NCI-H187 treated with DMSO at 0.1 percent for 48 hours (cell line): ENCODE data around the gene PIGV.
"Not testable (repeated sequence)": the region's sequence is repeated elsewhere in the genome, so short reads cannot be mapped to it uniquely, and the experiment has no call there.

ENCODE experiments used
- DNase-seq: peaks from one replicate; lab custom pipeline; 2025; lab: John Stamatoyannopoulos, UW

The PIGV gene

DNA sequence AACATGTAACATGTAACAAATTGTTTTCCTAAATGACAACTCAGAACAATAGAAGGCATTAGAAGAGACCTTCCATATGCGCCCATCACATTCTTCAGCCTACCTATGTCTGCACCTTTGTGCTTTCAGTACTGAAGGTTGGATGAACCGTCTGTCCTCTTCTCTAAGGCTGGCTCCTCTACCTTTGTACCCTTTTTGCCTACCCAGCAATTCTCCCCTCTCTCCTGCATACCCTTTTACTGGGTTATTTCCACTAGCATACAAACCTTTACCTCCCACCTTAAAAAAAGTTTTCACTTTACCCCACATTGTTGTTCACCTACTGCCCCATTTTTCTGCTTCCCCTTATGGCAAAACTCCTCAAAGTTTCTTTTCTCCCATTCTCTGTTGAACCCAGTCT is 5.2 kb downstream of the PIGV start:
- no peak for DNase-seq

DNA sequence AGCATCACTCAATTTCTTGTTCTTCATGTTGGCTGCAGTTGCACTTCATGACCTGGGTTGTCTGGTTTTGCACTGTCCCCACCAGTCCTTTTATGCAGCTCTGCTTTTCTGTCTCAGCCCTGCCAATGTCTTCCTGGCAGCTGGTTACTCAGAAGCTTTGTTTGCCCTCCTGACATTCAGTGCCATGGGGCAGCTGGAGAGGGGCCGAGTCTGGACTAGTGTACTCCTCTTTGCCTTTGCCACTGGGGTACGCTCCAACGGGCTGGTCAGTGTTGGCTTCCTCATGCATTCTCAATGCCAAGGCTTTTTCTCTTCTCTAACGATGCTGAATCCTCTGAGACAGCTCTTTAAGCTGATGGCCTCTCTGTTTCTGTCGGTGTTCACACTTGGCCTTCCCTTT is 6.6 kb downstream of the PIGV start:
- DNase-seq, result no peak

DNA sequence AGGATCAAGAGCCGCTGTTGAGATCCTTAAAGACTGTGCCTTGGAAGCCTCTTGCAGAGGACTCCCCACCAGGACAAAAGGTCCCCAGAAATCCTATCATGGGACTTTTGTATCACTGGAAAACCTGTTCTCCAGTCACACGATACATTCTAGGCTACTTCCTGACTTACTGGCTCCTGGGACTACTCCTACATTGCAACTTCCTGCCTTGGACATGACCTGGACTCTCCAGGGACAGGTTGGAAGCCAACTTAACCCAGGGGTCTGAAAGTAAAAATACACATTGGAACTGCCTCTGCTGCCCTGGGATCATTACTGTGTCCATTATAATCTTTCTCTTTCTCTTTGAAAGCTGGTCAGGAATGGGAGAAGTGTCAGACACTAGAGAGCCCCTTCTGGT is 9.9 kb downstream of the PIGV start:
- no peak for DNase-seq

DNA sequence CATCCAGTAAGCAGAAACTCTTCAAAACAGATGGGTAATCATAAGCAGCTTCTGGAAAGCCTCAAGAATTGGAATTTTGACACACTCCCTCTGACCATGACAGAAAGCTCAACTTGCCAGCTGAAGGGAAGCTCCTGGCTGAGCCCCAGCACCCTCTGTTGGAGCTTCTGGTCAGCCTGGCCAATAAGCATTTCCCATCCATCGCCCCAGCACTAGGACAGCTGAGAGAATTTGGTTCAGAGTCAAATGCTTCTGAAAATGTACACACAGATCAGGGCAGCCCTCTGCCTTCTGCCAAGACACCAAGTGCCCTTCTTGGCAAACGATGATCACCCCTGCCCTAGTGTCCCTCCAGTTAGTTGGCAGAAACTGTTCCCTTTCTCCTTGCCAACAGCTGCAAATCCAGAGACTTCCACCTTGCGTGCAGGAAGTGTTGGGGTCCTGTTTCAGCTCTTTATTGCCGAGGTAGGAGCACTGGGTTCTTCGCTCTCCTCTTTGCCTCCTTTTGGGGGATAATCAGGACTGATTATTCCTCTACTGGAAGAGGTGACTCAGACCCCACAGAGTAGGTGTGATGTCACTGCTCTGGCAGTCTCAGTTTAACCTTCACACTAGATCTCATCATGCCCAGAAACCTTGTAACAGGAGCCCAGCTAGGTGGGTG is 11.9 kb downstream of the PIGV start:
- DNase-seq, result no peak

DNA sequence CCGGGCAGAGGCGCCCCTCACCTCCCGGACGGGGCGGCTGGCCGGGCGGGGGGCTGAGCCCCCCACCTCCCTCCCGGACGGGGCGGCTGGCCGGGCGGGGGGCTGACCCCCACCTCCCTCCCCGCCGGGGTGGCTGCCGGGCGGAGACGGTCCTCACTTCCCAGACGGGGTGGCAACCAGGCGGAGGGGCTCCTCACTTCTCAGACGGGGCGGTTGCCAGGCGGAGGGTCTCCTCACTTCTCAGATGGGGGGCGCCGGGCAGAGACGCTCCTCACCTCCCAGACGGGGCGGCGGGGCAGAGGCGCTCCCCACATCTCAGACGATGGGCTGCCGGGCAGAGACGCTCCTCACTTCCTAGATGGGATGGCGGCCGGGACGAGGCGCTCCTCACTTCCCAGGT is 16.2 kb downstream of the PIGV start:
- DNase-seq, result not testable (repeated sequence)

DNA sequence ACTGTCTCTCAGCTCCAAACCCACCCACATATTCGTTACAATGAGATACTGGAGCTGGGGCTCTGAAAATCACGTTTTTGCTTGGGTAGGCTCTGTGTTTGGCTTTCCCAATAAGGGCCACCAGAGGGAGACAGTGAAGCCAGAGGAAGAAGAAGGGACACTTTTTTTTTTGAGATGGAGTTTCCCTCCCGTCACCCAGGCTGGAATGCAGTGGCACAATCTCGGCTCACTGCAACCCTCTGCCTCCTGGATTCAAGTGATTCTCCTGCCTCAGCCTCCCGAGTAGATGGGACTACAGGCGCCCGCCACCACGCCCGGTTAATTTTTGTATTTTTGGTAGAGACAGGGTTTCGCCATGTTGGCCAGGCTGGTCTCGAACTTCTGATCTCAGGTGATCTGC is 22.4 kb downstream of the PIGV start:
- DNase-seq, result not testable (repeated sequence)

DNA sequence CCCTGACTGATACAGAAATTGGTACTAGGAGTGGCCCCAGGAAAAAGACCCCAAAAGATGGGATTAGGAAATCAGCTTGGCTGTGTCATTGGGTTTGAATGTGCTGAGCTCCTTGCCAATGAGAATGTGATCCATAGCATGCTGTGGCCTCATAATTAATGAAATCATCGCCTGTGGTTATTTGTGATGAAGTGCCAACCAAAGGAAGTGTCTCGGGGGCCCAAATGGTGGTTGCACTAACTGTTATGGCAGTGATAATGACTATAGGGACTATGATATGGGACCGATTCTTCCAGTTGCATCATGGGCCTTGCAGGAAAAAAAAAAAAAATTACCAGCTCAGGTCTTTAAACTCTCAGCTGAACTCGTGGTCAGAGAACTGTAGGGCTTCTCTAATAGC is 23.3 kb downstream of the PIGV start:
- no peak for DNase-seq

DNA sequence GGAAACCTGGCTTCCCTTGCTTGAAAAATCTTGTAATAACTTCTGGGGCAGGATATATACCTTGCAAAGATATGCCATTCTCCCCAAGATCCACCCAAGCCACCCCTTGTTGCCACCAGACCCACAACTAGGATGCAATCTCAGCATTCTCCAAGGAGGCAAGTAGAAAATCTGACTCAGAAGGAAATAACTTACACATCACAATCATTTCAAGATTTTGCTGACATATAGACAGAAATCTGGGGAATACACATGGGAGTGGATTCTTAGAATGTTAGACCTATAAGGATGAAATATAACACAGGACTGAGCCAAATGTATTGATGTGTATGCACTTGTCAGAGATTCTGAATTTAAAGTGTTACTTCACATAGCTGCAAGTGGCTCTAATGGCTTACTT is 24.0 kb downstream of the PIGV start:
- DNase-seq, result no peak

DNA sequence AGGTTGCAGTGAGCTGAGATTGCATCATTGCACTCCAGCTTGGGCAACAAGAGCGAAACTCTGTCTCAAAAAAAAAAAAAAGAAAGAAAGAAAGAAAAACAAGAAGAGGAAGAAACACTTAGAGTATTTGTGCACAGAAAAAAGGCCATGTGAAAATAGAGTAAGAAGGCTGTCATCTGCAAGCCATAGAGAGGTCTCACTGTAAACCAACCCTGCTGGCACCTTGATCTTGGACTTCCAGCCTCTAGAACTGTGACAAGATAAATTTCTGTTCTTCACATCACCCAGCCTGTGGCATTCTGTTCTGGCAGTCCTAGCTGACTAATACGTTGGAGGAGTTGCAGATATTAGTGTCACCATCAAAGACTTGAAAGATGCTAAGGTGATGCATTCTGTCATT is 26.6 kb downstream of the PIGV start:
- no peak for DNase-seq

DNA sequence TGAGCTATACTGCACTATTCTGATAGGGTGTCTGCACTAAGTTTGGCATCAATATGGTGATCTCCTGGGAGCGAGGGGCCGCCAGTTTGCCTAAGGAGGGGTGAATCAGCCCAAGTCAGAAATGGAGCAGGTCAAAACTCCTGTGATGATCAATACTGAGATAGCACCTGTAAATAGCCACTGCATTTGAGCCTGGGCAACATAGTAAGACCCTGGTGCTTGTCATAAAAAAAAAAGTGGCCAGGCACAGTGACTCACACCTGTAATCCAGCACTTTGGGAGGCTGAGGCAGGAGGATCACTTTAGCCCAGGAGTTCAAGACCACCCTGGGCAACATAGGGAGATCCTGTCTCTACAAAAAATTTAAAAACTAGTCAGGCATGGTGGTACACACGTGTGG is 27.1 kb downstream of the PIGV start:
- no peak for DNase-seq

DNA sequence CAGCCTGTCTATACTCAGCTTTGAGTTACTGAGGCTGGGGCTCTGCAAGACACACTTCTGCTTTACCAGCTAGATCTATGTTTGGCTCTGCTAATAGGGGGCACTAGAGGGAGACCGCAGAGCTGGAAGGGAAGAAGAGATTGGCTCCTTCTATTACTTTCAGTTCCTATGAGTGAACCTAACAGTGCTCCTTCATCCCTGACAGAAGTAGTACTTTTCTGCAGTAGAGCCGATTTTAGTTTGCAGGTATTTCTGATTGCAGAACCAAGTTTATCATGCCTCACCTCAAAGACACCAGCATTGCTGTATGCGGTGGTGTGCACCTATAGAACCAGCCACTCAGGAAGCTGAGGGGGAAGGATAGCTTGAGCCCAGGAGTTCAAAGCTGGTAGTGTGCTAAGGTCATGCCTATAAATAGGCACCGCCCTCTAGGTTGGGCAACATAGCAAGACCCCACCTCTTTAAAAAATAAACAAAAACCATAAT is 33.1 kb downstream of the PIGV start:
- DNase-seq, result no peak

DNA sequence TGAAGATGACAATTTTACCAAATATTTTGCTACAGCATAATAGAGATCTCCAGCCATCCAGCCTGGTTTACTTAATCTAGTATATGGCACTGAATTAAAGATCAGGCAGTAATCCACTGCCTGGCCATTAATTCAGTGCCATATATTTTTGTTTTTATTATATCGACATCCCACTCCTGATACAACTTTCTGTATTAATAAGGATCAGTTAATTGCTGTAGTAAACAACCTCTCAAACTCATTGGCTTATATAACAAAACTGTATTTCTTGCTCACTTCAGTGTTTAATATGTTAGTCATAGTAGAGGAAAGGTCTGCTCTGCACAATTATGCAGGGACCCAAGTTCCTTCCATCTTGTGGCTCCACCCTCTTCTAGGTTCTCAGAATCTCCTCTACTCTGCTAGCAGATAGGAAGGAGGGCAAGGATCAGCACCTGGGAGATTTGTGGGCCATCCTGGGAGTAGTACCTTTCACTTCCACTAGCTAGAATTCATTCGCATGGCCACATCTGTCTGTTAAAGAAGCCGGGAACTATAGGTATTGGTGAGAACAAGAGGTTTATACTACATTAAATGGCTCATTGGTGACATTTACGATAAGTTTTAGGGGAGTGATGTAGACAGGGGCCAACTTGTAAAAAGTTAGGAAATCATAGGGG is 35.1 kb downstream of the PIGV start:
- DNase-seq, result no peak

DNA sequence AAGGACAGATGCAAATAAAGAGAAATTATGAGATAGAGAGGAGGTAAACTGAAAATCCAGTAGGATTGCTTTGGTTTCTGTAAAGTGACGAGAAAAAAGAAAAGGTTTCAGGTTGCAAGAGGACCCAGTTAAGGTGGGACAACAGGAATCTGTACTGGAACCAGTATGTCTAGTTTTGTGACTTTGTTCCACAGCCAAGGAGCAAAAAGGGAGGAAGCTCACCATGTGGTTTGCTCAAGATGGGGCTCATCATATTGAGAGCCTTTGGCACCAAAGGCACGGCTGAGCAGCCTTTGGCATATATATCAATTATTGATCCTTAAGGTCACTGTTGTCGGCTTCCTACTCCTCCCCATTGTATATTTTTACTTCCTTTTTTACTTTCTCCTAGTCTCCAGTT is 37.0 kb downstream of the PIGV start:
- DNase-seq, result no peak

DNA sequence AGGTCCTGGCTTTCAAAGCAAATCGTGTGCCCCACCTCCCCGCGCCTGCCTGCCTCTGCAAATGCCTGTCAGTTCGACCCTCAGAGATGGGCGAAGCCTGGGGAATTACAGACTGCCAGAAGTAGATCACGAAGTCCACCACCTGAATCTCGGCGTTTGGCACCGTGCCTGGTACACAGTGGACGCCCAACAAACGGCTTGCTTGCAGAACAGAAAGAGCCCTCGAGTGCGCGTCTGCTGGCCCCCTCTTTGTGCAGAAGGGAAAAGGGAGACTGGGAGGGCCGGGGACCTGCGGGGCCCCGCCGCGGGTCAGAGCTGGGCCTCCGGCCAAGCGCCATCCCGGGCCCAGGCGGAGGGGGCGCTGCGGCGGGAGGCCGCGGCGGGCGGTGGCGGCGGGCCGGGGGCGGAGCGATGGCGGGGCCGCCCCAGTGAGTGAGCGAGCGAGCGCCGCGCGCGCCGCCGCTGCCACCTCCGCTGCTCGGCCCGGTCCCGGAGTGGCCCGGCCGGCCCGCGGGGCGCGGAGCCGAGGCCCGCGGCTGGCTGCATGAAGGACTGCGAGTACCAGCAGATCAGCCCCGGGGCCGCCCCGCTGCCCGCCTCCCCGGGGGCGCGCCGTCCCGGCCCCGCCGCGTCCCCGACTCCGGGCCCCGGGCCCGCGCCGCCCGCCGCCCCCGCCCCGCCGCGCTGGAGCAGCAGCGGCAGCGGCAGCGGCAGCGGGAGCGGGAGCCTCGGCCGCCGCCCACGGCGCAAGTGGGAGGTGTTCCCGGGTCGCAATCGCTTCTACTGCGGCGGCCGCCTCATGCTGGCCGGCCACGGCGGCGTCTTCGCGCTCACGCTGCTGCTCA is 38.7 kb downstream of the PIGV start, which contains the start of gene ZDHHC18:
Gene ZDHHC18 (plus strand): TSS at position 428 of the 845 bp plus-strand sequence. CDS start 117 bp downstream, at position 545.
- no peak for DNase-seq

DNA sequence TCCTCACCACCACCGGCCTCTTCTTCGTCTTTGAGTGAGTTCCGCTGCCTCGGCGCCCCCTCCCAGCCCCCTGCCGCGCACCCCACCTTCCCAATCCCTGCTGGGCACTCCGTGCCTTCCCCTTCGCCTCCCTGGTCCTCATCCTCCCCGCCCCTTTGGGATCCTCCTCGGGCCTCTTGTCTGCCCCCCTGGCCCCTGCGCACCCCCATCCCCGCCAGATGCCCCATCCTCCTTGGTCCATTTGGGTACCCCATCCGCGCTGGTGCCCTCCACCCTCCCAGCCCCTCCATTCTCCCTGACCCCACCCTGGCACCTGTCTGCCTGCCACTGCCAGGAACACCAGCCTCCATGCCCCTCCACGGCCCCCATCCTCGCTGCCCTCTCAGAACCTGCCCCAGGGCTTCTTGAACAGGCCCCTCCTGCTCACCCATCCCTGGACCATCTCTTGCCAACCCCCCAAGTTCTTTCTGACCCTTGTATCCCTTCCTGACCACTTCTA is 39.4 kb downstream of the PIGV start:
- DNase-seq, result no peak

DNA sequence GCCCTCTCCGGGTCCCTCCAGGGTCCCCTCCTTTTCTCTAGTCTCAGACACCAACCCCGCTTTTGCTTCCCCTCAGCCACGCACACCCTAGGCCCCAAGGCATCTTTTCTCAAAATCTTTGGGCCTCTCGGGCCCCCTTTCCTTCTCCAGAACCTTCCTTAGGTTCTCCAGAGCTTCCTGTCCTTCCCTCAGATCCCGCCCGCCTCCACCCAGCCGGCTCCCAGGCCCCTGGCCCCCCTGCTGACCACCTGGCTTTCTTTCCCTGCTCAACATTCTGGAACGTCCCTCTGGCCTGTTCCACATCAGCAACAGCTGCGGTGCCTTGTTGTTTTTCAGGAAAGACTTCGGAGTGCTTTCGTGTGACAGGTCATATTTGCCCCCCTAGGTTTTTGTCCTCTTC is 39.9 kb downstream of the PIGV start:
- DNase-seq, result no peak

DNA sequence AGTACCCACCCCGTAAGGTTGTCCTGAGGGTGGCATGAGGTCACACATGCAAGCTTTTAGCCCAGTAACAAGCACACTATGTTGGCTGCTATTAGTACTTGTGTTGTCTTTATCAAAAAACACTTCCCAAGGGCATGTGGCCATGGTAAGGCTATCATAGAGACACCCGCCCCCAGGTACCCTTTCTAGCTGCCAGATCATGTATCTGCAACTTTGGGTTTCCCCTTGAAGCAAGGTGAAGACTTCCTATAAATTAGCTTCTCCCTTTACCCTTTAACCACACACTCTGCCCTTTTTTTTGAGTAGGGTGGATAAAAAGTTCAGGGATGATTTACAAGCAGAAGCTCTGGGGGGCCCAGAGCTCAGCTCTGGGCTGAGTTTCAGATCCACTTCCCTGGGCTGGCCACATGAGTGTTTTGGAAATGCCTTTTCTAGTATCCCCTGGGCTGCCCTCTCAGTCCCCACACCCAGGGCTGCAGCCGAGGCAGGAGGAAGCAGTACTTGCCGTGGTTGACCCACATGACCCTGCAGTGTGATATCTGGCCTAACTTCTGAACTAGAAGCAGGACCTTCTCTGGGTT is 40.8 kb downstream of the PIGV start:
- DNase-seq, result no peak

DNA sequence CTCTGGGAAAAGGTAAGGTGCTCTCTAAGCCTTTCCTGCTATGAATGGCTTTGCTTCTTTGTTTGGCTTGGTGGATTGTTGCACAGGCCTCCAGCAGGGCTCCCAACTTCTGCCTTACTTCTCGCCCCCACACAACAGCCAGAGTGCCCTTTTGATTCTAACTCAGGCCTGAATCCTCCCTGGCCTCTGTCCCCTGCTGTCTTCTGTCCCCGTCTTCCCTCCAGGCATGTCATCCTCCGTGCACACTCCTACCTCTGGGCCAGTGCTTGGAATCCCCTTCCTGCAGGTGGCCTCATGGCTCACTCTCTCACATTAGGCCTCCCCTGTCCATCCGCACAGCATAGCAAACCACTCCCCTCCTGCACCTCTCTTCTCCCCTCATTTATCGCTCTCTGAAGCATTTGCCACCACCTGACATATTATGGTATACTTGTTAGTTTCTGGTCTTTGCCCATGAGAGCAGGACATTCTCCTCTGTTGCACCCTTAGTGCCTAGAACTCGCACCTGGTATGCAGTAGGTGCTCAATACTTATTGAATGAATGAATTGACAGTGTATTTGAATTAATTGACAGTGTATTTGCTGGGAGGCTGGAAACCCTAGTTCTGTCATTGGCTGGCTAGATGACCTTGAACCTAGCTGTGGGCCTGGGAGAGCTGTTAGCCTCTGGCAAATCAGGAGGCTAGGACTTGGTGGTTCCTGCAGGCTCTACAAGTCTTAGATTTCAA is 41.6 kb downstream of the PIGV start:
- DNase-seq, result no peak

DNA sequence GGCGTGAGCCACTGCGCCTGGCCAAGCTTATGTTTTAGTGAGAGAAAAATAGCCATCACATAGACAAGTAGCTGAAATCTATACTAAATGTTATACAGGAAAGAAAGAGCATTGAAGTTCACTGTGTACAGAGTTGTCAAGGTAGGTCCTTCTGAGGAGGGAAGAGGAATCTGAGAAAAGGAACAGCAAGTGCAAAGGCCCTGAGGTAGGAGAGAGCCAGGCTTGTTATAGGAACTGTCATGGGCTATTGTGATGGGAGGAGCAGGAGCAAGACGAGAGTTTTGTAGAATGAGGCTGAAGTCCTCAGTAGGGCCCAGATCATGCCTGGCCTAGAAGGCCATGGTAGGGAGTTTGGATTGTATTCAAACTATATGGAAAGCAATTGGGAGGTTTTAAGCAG is 43.3 kb downstream of the PIGV start:
- DNase-seq, result no peak

DNA sequence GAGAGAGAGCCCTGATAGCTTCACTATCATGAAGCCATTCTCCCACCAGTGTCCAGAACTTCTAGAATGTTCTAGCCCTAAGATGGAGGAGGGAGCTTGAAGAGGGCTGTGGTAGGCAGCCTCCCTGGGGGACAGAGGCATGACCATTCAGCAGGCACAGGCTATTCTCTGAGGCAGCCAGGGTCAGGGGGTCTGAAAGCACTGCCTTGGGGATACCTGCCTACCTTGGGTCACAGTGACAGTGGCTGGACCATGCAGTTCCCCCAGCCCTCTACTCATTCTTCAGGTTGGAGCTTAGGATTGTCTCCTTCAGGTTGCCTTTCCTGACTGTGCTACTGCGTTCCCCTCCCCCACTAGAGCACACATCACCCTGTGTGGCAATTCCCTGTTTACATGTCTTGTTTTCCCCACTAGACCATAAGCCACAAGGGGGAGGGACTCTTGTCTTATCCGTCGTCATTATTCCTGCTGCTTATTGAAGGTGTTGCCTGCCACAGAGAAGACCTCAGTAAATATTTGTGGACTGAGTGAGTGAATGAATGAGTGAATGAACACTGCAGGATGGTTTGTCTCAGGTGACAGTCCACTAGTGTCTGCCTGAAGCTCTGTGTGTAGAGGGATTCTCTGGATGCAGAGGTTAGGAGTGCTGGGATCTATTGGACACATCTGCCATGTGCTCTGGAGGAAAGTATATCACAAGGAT is 43.9 kb downstream of the PIGV start:
- no peak for DNase-seq
